Bronchus fibroblast of lung (primary cell): ENCODE results near the gene MED13L. TPM values are rescaled to one million over a fixed set of nuclear protein-coding genes. Genes with fewer than 3 reads are reported as not detected.

Experiments
- total RNA-seq: library from RNA; depleted of rRNA; stranded (reverse); fragments of >200 nt; gene quantifications from 2 replicates; pipeline ENCODE4 v1.2.3, GENCODE V29; 2015

The MED13L gene
- 23.0 and 35.6 TPM in 2 replicates for total RNA-seq

GRCh38 chr12:116277467-116278278 lies at the start of gene MED13L:
Gene MED13L, minus strand, starts transcription at chr12:116277693. Its CDS starts 562 bp downstream, at chr12:116277131.

